Prostate gland (tissue), 2 donors: ENCODE results near the gene FOXB1. TPM values are rescaled to one million over a fixed set of nuclear protein-coding genes. Genes with fewer than 3 reads are reported as not detected.

Source experiments
- DNase-seq: peaks from one replicate; pipeline ENCODE4 v3.0.0-alpha.2; 2019; ENCODE audit warnings: low spot score
- H3K27ac ChIP-seq, 2 donors: fragments of 200-600 bp; sonication (generic); 2 replicates each; pipeline ENCODE4 v1.5.1; 2017 to 2019
- H3K27me3 ChIP-seq: fragments of 200-600 bp; sonication (generic); replicated peaks from 2 replicates; pipeline ENCODE4 v1.5.1; 2019; ENCODE audit not compliant: insufficient read depth
- H3K36me3 ChIP-seq, 2 donors: fragments of 200-600 bp; sonication (generic); 1 replicate in 1 of 2; 2 replicates in 1 of 2; pipeline versions ENCODE4 v1.5.1 to v1.8.1; 2017 to 2019
- H3K4me1 ChIP-seq: fragments of 200-600 bp; sonication (generic); replicated peaks from 2 replicates; pipeline ENCODE4 v1.5.1; 2019
- H3K4me3 ChIP-seq, 2 donors: fragments of 200-600 bp; sonication (generic); 2 replicates each; pipeline ENCODE4 v1.5.1; 2017 to 2019
- H3K9me3 ChIP-seq: fragments of 200-600 bp; sonication (generic); 2 replicates; pipeline ENCODE4 v1.5.1; 2017
- POLR2A ChIP-seq: fragments of 450-650 bp; IDR thresholded peaks from one replicate; pipeline ENCODE4 v1.6.1; 2016; ENCODE audit warnings: antibody characterized with exemption, mild to moderate bottlenecking
- POLR2AphosphoS5 ChIP-seq: sonication (generic); formaldehyde crosslinking; IDR thresholded peaks from one replicate; pipeline ENCODE4 v1.6.1; 2017; ENCODE audit warnings: antibody characterized with exemption
- WGBS: methylation state at CpG from one replicate; pipeline ENCODE4 v1.1.5; 2018; 5-methylcytosine and 5-hydroxymethylcytosine counted together
- intact Hi-C: fragments of 100-400 bp; cut with DNase I; formaldehyde crosslinking; loops from one replicate; pipeline ENCODE4 v1.14.2; 2022
- total RNA-seq, 2 donors: library from RNA; depleted of rRNA; stranded (reverse); fragments of >200 nt; gene quantifications; one replicate each; pipeline ENCODE4 v1.1.0, GENCODE V29; 2016
- TF ChIP-seq, protein P1 (sequence below), 4 experiments: fragments of 200-600 bp in 2 of 4; fragments of 450-650 bp in 2 of 4; sonication (generic) in 2 of 4; IDR thresholded peaks; 1 replicate in 3 of 4; 2 replicates in 1 of 4; pipeline ENCODE4 v1.5.1; 2016 to 2019; ENCODE audit warnings: antibody characterized with exemption in 4 of 4, mild to moderate bottlenecking in 2 of 4, moderate library complexity in 2 of 4

The FOXB1 gene
- total RNA-seq, 2 donors from 2014 or later, result not detected

DNA sequence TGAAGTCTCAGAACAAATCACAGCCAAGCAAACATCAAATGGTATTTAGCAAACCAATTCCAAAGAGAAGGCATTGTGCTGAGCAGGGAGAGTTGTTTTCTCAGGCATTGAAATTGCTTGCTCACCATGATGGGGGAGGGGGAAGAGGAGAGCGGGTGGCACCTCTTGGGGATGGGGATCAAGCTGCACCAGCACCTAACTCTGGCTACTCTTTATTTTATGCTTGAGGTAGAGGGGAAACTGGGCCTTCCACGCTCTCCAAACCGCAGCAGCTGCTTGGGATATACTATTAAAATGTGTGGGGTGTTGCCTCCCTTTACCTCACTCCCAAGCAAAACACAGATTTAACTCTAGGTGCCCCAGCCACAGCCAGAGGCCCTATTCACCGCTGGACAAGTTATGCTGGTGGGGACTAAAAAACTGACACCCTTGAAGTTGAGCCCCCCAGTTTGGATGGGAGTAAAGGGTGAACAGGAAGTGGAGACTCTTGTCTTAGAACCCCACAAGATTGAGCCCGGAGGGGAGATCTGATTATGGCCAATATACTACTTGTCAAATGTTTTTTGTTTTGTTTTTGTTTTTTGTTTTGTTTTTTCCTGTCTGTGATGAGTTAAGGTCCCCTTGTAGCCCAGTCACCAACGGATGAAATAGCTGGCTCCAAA lies 5.0 kb upstream of the FOXB1 start:
- no peak for DNase-seq
- Histone ChIP-seq H3K4me1 (no peaks in the 10 kb centered on the region), H3K27ac (no peak overlapping the region), H3K27me3 (peaks cover 82% of the 10 kb centered on the region), H3K9me3 (no peaks in the 10 kb centered on the region), H3K36me3 (no peaks in the 10 kb centered on the region), H3K4me3 (no peak overlapping the region)
- no peak for TF ChIP-seq POLR2A
- TF ChIP-seq POLR2AphosphoS5, result no peak
- TF ChIP-seq, protein P1, sequence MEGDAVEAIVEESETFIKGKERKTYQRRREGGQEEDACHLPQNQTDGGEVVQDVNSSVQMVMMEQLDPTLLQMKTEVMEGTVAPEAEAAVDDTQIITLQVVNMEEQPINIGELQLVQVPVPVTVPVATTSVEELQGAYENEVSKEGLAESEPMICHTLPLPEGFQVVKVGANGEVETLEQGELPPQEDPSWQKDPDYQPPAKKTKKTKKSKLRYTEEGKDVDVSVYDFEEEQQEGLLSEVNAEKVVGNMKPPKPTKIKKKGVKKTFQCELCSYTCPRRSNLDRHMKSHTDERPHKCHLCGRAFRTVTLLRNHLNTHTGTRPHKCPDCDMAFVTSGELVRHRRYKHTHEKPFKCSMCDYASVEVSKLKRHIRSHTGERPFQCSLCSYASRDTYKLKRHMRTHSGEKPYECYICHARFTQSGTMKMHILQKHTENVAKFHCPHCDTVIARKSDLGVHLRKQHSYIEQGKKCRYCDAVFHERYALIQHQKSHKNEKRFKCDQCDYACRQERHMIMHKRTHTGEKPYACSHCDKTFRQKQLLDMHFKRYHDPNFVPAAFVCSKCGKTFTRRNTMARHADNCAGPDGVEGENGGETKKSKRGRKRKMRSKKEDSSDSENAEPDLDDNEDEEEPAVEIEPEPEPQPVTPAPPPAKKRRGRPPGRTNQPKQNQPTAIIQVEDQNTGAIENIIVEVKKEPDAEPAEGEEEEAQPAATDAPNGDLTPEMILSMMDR (IDR thresholded peaks at IDR 0.05), result no peak
- 8% methylated on average over 6 of the region's 6 CpGs for WGBS
- intact Hi-C loops, result no loop called here

DNA sequence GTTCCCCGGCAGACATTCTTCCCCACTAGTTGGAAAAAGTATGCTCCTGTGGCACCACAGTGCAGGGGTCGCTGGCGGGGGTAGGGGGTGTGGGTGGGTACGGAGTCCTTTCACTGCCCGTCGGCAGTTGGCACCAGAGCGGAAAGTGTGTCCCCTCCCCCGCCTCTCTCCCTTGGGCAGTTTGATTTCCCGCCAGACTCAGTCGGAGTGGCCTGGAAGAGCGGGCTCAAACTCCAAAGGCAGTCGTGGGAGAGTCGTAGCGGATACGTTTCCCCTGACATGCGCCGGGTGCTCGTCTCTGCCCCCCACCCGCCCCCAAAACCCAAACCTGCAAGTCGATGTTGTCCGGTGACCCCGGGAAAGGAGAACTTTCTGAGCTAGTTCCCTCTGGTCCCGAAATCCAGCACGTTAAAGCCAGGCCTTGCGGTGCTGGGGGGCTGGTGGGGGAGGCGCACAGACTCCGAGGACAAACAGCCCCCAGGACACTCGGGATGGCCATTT lies 4.4 kb upstream of the FOXB1 start:
- TF ChIP-seq, protein P1 (IDR thresholded peaks at IDR 0.05), result no peak
- no peak for TF ChIP-seq POLR2AphosphoS5
- TF ChIP-seq POLR2A, result no peak
- Histone ChIP-seq H3K36me3 (no peaks in the 10 kb centered on the region), H3K9me3 (no peaks in the 10 kb centered on the region), H3K4me1 (no peaks in the 10 kb centered on the region), H3K4me3 (no peak overlapping the region), H3K27ac (no peak overlapping the region), H3K27me3 (peaks cover 83% of the 10 kb centered on the region)
- no peak for DNase-seq
- 1% methylated on average over 25 of the region's 28 CpGs for WGBS
- intact Hi-C loops, result no loop called here

DNA sequence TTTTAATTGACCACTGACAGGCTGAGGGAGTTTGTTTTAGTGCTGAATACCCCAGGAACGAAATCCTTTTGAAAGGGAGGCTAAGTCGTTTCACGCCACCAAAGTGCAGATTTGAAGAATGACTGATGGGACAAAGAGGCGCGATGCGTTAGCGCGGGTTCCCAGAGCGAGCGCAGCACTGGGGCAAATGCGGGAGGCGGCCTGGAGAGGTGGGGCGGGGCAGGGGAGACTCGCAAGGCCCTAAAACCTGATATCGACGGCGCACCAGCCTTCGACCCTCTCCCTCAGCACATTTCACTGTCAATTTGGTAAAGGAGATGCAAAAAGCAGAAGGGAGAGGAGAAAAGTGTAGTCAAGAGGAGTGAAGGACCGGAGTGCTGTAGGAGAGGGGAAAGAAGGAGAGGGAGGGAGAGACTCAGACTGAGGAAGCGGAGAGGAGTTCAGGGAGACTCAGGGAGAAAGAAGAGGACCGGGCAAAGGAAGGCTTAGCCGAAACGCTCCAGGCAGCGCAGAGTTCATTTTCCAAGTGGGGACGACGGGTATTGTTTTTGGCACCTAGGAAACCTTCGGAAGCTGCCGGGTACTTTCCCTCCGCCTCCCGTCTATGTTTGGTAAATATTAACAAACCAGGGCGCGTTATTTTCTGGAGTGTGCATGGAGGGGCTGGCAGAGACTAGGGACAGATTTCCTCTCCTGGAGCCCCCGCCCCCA lies 3.8 kb upstream of the FOXB1 start:
- intact Hi-C loops, result no loop called here
- Histone ChIP-seq H3K4me3 (no peak overlapping the region), H3K9me3 (no peaks in the 10 kb centered on the region), H3K27me3 (peaks cover 77% of the 10 kb centered on the region), H3K27ac (no peak overlapping the region), H3K4me1 (peaks cover 3% of the 10 kb centered on the region), H3K36me3 (no peaks in the 10 kb centered on the region)
- WGBS, result 5% methylated on average over 33 of the region's 33 CpGs
- no peak for DNase-seq
- TF ChIP-seq POLR2AphosphoS5, result no peak
- no peak for TF ChIP-seq POLR2A
- TF ChIP-seq, protein P1 (IDR thresholded peaks at IDR 0.05), result no peak

DNA sequence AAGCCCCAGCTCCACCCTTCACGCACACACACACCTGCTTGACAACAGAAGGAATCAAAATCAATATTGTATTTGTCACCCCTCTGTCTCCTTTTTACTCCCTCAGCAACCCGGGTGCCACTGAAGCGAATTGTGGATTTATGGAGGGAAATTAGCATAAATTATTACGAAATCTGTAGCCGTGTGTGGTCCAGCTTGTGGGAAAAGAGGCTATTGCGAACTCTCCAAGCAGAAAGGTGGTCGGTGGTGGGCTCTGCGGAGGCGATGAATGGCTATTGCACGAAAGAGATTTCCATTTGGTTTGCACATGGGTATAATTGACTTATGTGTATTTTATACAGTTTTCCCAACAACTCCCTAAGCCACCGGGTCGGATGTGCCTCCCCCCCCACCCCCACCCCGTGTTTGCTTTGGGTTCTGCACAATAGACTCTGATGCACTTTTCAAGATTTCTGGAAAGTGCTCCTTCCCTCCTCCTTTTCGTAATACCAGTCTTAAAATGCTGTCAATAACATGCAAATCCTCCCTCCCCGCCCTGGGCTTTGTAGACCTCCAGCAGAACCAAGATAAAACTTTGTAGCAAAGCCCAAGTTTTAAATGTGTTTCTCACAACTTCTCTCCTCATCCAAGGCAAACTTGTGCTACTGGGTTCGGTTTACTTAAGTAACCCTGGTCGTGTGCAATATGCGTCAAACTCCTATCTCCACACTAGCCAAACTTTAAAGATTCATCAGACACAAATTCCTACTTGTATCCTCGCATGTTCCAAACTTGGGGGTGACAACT lies 3.1 kb upstream of the FOXB1 start:
- TF ChIP-seq POLR2A, result no peak
- TF ChIP-seq, protein P1 (IDR thresholded peaks at IDR 0.05), result no peak
- no peak for TF ChIP-seq POLR2AphosphoS5
- Histone ChIP-seq H3K9me3 (no peaks in the 10 kb centered on the region), H3K36me3 (no peaks in the 10 kb centered on the region), H3K27me3 (peaks cover 80% of the 10 kb centered on the region), H3K27ac (no peak overlapping the region), H3K4me3 (no peak overlapping the region), H3K4me1 (peaks cover 10% of the 10 kb centered on the region)
- DNase-seq, result no peak
- intact Hi-C loops, result no loop called here
- WGBS, result 9% methylated on average over 19 of the region's 19 CpGs
